ENCODE data around the gene ARHGAP15.

- no peak for TF ChIP-seq POLR2AphosphoS5 (IDR thresholded peaks at IDR 0.05)
- TF ChIP-seq CTCF (IDR thresholded peaks at IDR 0.05): no peak
Observed at GRCh38 chr2:143498496-143498895, 369.3 kb downstream of the ARHGAP15 start.

All from suprapubic skin (tissue), 3 donors.